H1 (cell line): ENCODE data around the gene LRP8. TPM values are rescaled to one million over a fixed set of nuclear protein-coding genes. Genes with fewer than 3 reads are reported as not detected.
A peak's percentile ranks its signal among the peaks of the same experiment; 100 is the strongest.

Experiments used
- CTCF ChIA-PET: fragments of 300-600 bp; sonication (Branson Sonifier 250); formaldehyde crosslinking; loops from one replicate; lab custom pipeline; 2021; ENCODE audit not compliant: partially characterized antibody; lab: Charles Lee
- POLR2A ChIA-PET: fragments of 300-600 bp; sonication (Branson Sonifier 250); formaldehyde crosslinking; loops from one replicate; lab custom pipeline; 2021; ENCODE audit warnings: inconsistent platforms; ENCODE audit not compliant: partially characterized antibody; lab: Charles Lee
- DNase-seq, 2 experiments: peaks; one replicate each; pipeline versions ENCODE4 v3.0.0 to v3.0.0-alpha.2; 2010 to 2022; ENCODE audit warnings: low spot score in 2 of 2, low read depth in 1 of 2, mixed read lengths in 1 of 2
- FAIRE-seq: peaks from 2 replicates; lab custom pipeline; 2011; peaks lifted over from hg19 to GRCh38; lab: Jason Lieb, UNC
- H2AFZ ChIP-seq: 2 replicates; pipeline ENCODE4 v1.8.1; 2012; ENCODE audit warnings: low read length, inconsistent platforms
- H2AK5ac ChIP-seq: 2 replicates; pipeline ENCODE4 v1.6.1; 2013; ENCODE audit warnings: low read depth, low read length
- H2BK120ac ChIP-seq: replicated peaks from 2 replicates; pipeline ENCODE3; 2013; ENCODE audit warnings: low read depth, low read length, inconsistent platforms
- H2BK12ac ChIP-seq: 2 replicates; pipeline ENCODE4 v1.6.1; 2013; ENCODE audit warnings: low read depth, low read length
- H2BK15ac ChIP-seq: 2 replicates; pipeline ENCODE4 v1.6.1; 2013; ENCODE audit warnings: low read length
- H2BK20ac ChIP-seq: 2 replicates; pipeline ENCODE4 v1.6.1; 2013; ENCODE audit warnings: low read length
- H2BK5ac ChIP-seq: 2 replicates; pipeline ENCODE4 v1.6.1; 2013; ENCODE audit warnings: low read depth, low read length
- H3K14ac ChIP-seq: 2 replicates; pipeline ENCODE4 v1.6.1; 2013; ENCODE audit warnings: inconsistent platforms; ENCODE audit not compliant: insufficient read length
- H3K18ac ChIP-seq: 2 replicates; pipeline ENCODE4 v1.6.1; 2013; ENCODE audit warnings: low read length; ENCODE audit errors: extremely low read depth
- H3K23ac ChIP-seq: 2 replicates; pipeline ENCODE4 v1.6.1; 2013; ENCODE audit warnings: inconsistent platforms; ENCODE audit not compliant: insufficient read length
- H3K23me2 ChIP-seq: 2 replicates; pipeline ENCODE4 v1.6.1; 2013; ENCODE audit warnings: low read depth, low read length
- H3K27ac ChIP-seq: 2 replicates; pipeline ENCODE4 v1.6.1; 2011; ENCODE audit warnings: low read depth, low read length, inconsistent platforms
- H3K27me3 ChIP-seq, 4 experiments: replicated peaks in 1 of 4; 1 replicate in 1 of 4; 2 replicates in 3 of 4; pipeline versions ENCODE4 v1.6.1 to v1.8.1; 2011 to 2013; ENCODE audit warnings: low read length in 3 of 4, mild to moderate bottlenecking in 3 of 4, inconsistent platforms in 2 of 4, mixed read lengths in 2 of 4, moderate library complexity in 1 of 4; ENCODE audit not compliant: control insufficient read depth in 3 of 4, insufficient read depth in 3 of 4; ENCODE audit errors: extremely low read depth in 1 of 4
- H3K36me3 ChIP-seq, 4 experiments: 2 replicates each; pipeline versions ENCODE4 v1.6.1 to v1.8.1; 2011 to 2013; ENCODE audit warnings: mild to moderate bottlenecking in 4 of 4, low read length in 3 of 4, moderate library complexity in 2 of 4, control low read depth in 1 of 4, inconsistent platforms in 1 of 4; ENCODE audit not compliant: insufficient read depth in 4 of 4, control insufficient read depth in 2 of 4
- H3K4ac ChIP-seq: replicated peaks from 2 replicates; pipeline ENCODE3; 2013; ENCODE audit warnings: low read length, low read depth, mixed read lengths, inconsistent platforms; ENCODE audit not compliant: insufficient read length
- H3K4me1 ChIP-seq, 4 experiments: replicated peaks in 1 of 4; 1 replicate in 1 of 4; 2 replicates in 3 of 4; pipeline versions ENCODE4 v1.6.1 to v1.8.1; 2011 to 2013; ENCODE audit warnings: low read length in 3 of 4, inconsistent platforms in 2 of 4, mixed read lengths in 1 of 4; ENCODE audit not compliant: insufficient read depth in 4 of 4, control insufficient read depth in 3 of 4
- H3K4me2 ChIP-seq, 2 experiments: 2 replicates each; pipeline versions ENCODE4 v1.6.1 to v1.8.1; 2011 to 2013; ENCODE audit warnings: low read depth in 2 of 2, low read length in 2 of 2, control low read depth in 1 of 2, inconsistent platforms in 1 of 2, mild to moderate bottlenecking in 1 of 2; ENCODE audit not compliant: insufficient read depth in 1 of 2
- H3K4me3 ChIP-seq, 4 experiments: fragments of 200-600, 300-600 bp in 1 of 4; sonication (generic), shearing (Covaris generic), sonication (Bioruptor Twin) in 1 of 4; 2 replicates each; pipeline versions ENCODE4 v1.5.1 to v1.8.1; 2011 to 2016; ENCODE audit warnings: low read length in 4 of 4, low read depth in 3 of 4, control low read depth in 2 of 4, inconsistent platforms in 2 of 4, mild to moderate bottlenecking in 2 of 4, mixed read lengths in 1 of 4, moderate library complexity in 1 of 4; ENCODE audit not compliant: insufficient read depth in 2 of 4; ENCODE audit errors: extremely low read depth in 1 of 4
- H3K56ac ChIP-seq: replicated peaks from 2 replicates; pipeline ENCODE3; 2013; ENCODE audit warnings: low read depth, mild to moderate bottlenecking, mixed read lengths, low read length, inconsistent platforms; ENCODE audit not compliant: insufficient read length
- H3K79me1 ChIP-seq: 2 replicates; pipeline ENCODE4 v1.6.1; 2013; ENCODE audit warnings: low read depth, low read length, control low read depth
- H3K79me2 ChIP-seq, 2 experiments: 2 replicates each; pipeline versions ENCODE4 v1.6.1 to v1.8.1; 2012 to 2013; ENCODE audit warnings: low read length in 2 of 2, mild to moderate bottlenecking in 2 of 2, inconsistent platforms in 1 of 2; ENCODE audit not compliant: insufficient read depth in 2 of 2, control insufficient read depth in 1 of 2
- H3K9ac ChIP-seq, 4 experiments: replicated peaks in 1 of 4; 1 replicate in 1 of 4; 2 replicates in 3 of 4; pipeline versions ENCODE4 v1.6.1 to v1.8.1; 2011 to 2013; ENCODE audit warnings: low read depth in 3 of 4, low read length in 3 of 4, control low read depth in 2 of 4, mild to moderate bottlenecking in 2 of 4, moderate library complexity in 2 of 4, inconsistent platforms in 1 of 4; ENCODE audit errors: extremely low read depth in 1 of 4
- H3K9me3 ChIP-seq, 2 experiments: 2 replicates each; pipeline versions ENCODE4 v1.6.1 to v1.8.1; 2012 to 2013; ENCODE audit warnings: mild to moderate bottlenecking in 2 of 2, moderate library complexity in 2 of 2, control low read depth in 1 of 2, inconsistent platforms in 1 of 2, low read depth in 1 of 2, low read length in 1 of 2, mixed read lengths in 1 of 2; ENCODE audit not compliant: insufficient read depth in 2 of 2
- H4K20me1 ChIP-seq, 2 experiments: replicated peaks in 1 of 2; 2 replicates each; pipeline versions ENCODE3 to v1.8.1; 2011 to 2013; ENCODE audit warnings: inconsistent platforms in 2 of 2, low read length in 2 of 2, mild to moderate bottlenecking in 1 of 2; ENCODE audit not compliant: insufficient read depth in 2 of 2, control insufficient read depth in 1 of 2
- H4K5ac ChIP-seq: 2 replicates; pipeline ENCODE4 v1.6.1; 2013; ENCODE audit warnings: low read length, low read depth, mixed read lengths, inconsistent platforms; ENCODE audit not compliant: insufficient read length
- H4K8ac ChIP-seq: 2 replicates; pipeline ENCODE4 v1.8.0; 2013; ENCODE audit warnings: mild to moderate bottlenecking, moderate library complexity, low read length, inconsistent platforms; ENCODE audit not compliant: insufficient read depth; ENCODE audit errors: extremely low read depth
- H4K91ac ChIP-seq: replicated peaks from 2 replicates; pipeline ENCODE3; 2013; ENCODE audit warnings: low read length, mixed read lengths, inconsistent platforms; ENCODE audit not compliant: insufficient read length
- BACH1 ChIP-seq: IDR thresholded peaks from 2 replicates; pipeline ENCODE4 v1.6.1; 2012; ENCODE audit warnings: low read length, improper control_type of control experiment
- CBX5 ChIP-seq: fragments of 300-800, 300-1000 bp; sonication (generic); IDR thresholded peaks from 2 replicates; pipeline ENCODE4 v1.7.1; 2016; ENCODE audit warnings: antibody characterized with exemption, low read length, low read depth
- NANOG ChIP-seq: IDR thresholded peaks from 2 replicates; pipeline ENCODE4 v1.6.1; 2011; ENCODE audit warnings: low read length, low read depth, mild to moderate bottlenecking, inconsistent platforms; ENCODE audit not compliant: insufficient read depth, poor library complexity, severe bottlenecking
- POU5F1 ChIP-seq: IDR thresholded peaks from 2 replicates; pipeline ENCODE4 v1.6.1; 2011; ENCODE audit warnings: low read depth, mild to moderate bottlenecking, low read length, moderate library complexity
- RBBP5 ChIP-seq: IDR thresholded peaks from 2 replicates; pipeline ENCODE4 v1.7.1; 2012; ENCODE audit warnings: low read depth, mild to moderate bottlenecking, inconsistent platforms, low read length, moderate library complexity, borderline replicate concordance
- RNF2 ChIP-seq: fragments of 200-900, 300-1000 bp; sonication (generic); IDR thresholded peaks from 2 replicates; pipeline ENCODE4 v1.7.1; 2016; ENCODE audit warnings: borderline replicate concordance, low read depth, mild to moderate bottlenecking, antibody characterized with exemption, low read length; ENCODE audit not compliant: poor library complexity, severe bottlenecking; ENCODE audit errors: missing control alignments
- SUZ12 ChIP-seq: fragments of 200-600 bp; sonication (generic); IDR thresholded peaks from 2 replicates; pipeline ENCODE4 v1.6.1; 2012; ENCODE audit warnings: mild to moderate bottlenecking, inconsistent platforms, low read length, moderate library complexity, mixed read lengths
- WGBS, 2 experiments: shearing (Covaris generic) in 1 of 2; methylation state at CpG; one replicate each; pipeline versions ENCODE4 v1.1.6 to v1.1.7; 2013 to 2015; ENCODE audit warnings: low lambda C conversion rate in 2 of 2, mixed read lengths in 2 of 2, inconsistent platforms in 1 of 2, low coverage in 1 of 2, missing lambda C conversion rate in 1 of 2; ENCODE audit not compliant: insufficient replicate concordance in 2 of 2, insufficient coverage in 1 of 2, insufficient read length in 1 of 2; ENCODE audit errors: extremely low coverage in 1 of 2, missing lambda C conversion rate in 1 of 2; 5-methylcytosine and 5-hydroxymethylcytosine counted together
- polyA plus RNA-seq, 7 experiments: library from polyadenylated mRNA; depleted of rRNA in 3 of 7; stranded (reverse) in 5 of 7; unstranded in 2 of 7; fragments of >200 nt in 5 of 7; fragments of 200-250 nt in 2 of 7; gene quantifications; 1 replicate in 5 of 7; 2 replicates in 1 of 7; 4 replicates in 1 of 7; pipeline versions ENCODE4 v1.2.1 to v1.2.3, GENCODE V29; 2011 to 2013; ENCODE audit warnings: missing spikeins in 2 of 7, mixed read lengths in 2 of 7
- total RNA-seq: library from RNA; stranded (reverse); fragmentation: NEBNext Ultra II Directional; extraction: Animal tissue kit (Norgen Biotek cat#: 25700); gene quantifications from 2 replicates; pipeline ENCODE4 v1.2.1, GENCODE V29; 2021

Gene LRP8
- total and polyA plus RNA-seq, 2 of the 8 experiments (the other 6 are each of a cell fraction or from before 2014, with no cell fraction given) = 63.2 to 66.4 TPM

DNA sequence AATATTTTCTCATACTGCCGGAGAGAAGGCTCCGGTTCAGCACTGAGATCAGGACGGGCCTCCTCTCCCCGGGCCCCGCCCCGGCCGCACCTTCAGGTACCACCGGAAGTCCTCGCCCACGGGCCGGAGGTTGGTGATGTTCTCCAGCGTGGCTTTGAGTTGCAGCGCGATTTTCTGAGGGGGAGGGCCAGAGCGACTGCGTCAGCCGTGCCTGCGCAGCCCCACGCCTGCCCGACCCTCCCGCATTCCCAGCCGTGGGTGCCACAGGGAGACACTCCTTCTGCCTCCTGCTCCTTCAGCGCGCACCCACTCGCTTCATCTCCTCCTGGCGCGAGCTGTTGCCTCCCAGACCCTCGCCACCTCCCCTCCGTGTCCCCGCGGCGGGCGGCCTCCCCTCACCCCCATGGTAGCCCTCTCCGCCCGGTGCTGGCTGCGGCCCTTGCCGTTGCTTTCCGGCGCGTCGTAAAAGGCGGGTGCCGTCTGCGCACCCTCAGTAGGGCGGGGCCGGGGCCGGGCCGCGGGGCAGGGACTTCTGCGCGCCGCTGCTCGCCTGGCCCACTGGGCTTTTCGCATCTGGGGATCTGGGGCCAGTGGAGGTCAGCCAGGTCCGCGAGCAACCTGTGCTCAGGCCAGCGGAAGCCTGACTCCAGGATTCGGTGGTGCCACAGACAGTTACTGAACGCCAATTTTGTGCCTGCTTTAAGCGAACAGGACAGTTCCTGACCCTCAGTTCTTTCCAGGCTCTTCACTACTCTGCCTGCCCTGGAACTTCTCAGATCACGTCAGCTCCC, 107.5 kb downstream of the LRP8 start, which contains the start of gene CZIB:
Gene CZIB, minus strand, starts transcription at position 464 of the 791 bp plus-strand sequence. Its CDS starts 59 bp downstream, at position 405.
- H4K5ac ChIP-seq = peak within 1 kb of the TSS; percentile 100
- DNase-seq (peak; percentile 49 to 97), FAIRE-seq (no peak)
- peaks cover 0 to 2% (median 0%) of the 10 kb centered on the region in 4 experiments; a peak in 1 of 7 replicates for H3K27me3 ChIP-seq
- peak within 1 kb of the TSS; percentile 100 for H4K91ac ChIP-seq
- peak within 1 kb of the TSS; percentile 93 for H4K8ac ChIP-seq
- CTCF ChIA-PET = interaction anchor here (0.6 to 1.5 kb wide), 2 partner anchors 224 to 251 kb away, joined by 3 read pairs; no protein-coding TSS in a partner anchor
- peak within 1 kb of the TSS; percentile 76 to 78 for H3K4me2 ChIP-seq
- H2BK12ac ChIP-seq = no peak within 1 kb of the TSS; the same call in 1 of the 2 replicates
- H2BK15ac ChIP-seq = peak within 1 kb of the TSS; percentile 99
- POLR2A ChIA-PET = interaction anchor here (0.9 to 7.2 kb wide), 5 partner anchors 8 to 24 kb away, joined by 3 to 62 read pairs (median 5); partner anchors contain the start of gene MAGOH
- WGBS, 2 experiments = 2% methylated on average over 47 of the region's 61 CpGs; no CpG with 5 or more reads in 1 of the 2 experiments
- H3K36me3 ChIP-seq = peaks cover 0 to 27% (median 4%) of the 10 kb centered on the region in 4 experiments; a peak in 4 of 8 replicates
- peaks cover 0 to 5% (median 1%) of the 10 kb centered on the region in 4 experiments; a peak in 3 of 7 replicates for H3K4me1 ChIP-seq
- H3K9ac ChIP-seq = peak within 1 kb of the TSS; percentile 51 to 81 (median 74)
- peak within 1 kb of the TSS; percentile 100 for H2BK5ac ChIP-seq
- peak within 1 kb of the TSS; percentile 84 for H3K27ac ChIP-seq
- peak within 1 kb of the TSS; percentile 83 for H2AFZ ChIP-seq
- peak within 1 kb of the TSS; percentile 95 for H2BK120ac ChIP-seq
- H2BK20ac ChIP-seq = no peak within 1 kb of the TSS
- peak within 1 kb of the TSS; percentile 99 for H3K18ac ChIP-seq
- H3K23me2 ChIP-seq = peaks cover 8% of the 10 kb centered on the region; the same call in 1 of the 2 replicates
- H3K56ac ChIP-seq = peak within 1 kb of the TSS; percentile 99
- peak within 1 kb of the TSS; percentile 43; the same call in 1 of the 2 replicates for H2AK5ac ChIP-seq
- no peaks in the 10 kb centered on the region for H4K20me1 ChIP-seq
- H3K23ac ChIP-seq = no peak within 1 kb of the TSS
- peak within 1 kb of the TSS; percentile 100 for H3K4ac ChIP-seq
- no peaks in the 10 kb centered on the region for H3K9me3 ChIP-seq
- peaks cover 0 to 10% of the 10 kb centered on the region in 2 experiments; a peak in 1 of 4 replicates for H3K79me2 ChIP-seq
- peak within 1 kb of the TSS; percentile 33 for H3K14ac ChIP-seq
- peaks cover 2% of the 10 kb centered on the region; the same call in 1 of the 2 replicates for H3K79me1 ChIP-seq
- peak within 1 kb of the TSS; percentile 76 to 90 (median 80) for H3K4me3 ChIP-seq
- TF ChIP-seq CBX5 (no peak), POU5F1 (no peak), RBBP5 (peak; percentile 66), NANOG (no peak), SUZ12 (no peak), RNF2 (no peak), BACH1 (peak; percentile 77)
